CD4-positive, alpha-beta T cell treated with Interleukin-4 for 1 hour (primary cell): ENCODE data around the gene PDLIM7.
A peak's percentile ranks its signal among the peaks of the same experiment; 100 is the strongest.

Experiments used
- DNase-seq, 2 donors: peaks; one replicate each; pipeline ENCODE4 v3.0.0-alpha.2; 2020 to 2022

PDLIM7 gene

GRCh38 chr5:177443144-177443983 is 54.0 kb downstream of the PDLIM7 start:
- no peak for DNase-seq

GRCh38 chr5:177442066-177442826 is 55.2 kb downstream of the PDLIM7 start:
- no peak for DNase-seq

DNA sequence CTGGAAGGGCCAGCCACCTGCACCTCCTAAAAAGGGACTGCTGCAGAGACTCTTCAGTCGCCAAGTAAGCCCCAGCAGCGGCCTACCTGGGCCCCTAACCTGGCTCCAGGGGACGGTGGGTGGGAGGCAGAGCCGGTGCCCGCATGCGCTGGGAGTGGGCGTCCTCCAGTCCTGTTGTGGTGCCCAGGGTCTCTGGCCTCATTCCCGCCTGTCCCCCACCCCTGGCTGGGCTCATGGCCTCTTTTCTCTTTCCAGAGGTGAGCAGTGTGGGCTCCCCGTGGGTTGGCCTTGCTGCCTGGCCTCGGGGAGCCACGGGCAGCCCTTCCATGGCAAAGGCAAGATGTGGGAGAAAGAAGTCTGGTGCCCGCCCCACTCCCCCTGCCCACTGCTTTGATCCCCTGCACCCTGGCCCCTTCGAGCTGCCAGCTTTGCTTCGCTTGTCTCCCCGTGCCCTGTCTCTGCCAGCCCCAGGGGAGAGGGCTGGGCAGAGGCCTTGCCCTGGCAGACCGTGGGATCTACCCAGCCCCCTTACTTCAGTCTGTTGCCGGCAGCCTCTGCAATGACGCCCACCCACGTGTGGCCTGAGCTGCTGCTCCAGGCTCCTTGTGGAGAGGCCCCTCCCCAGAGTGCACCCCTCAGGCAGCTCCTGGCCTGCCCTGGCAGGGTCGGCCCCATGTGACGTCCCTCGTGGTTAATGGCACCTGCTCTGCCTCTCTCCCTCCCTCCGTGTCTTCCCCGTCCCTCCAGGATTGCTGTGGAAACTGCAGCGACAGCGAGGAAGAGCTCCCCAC is 56.2 kb downstream of the PDLIM7 start:
- no peak for DNase-seq

GRCh38 chr5:177440211-177440989 is 57.0 kb downstream of the PDLIM7 start:
- peak; percentile 51 to 76 for DNase-seq

GRCh38 chr5:177439518-177440053 is 57.8 kb downstream of the PDLIM7 start:
- no peak for DNase-seq

- no peak for DNase-seq
These were observed 58.9 kb downstream of the PDLIM7 start for GRCh38 chr5:177438468-177438867.

GRCh38 chr5:177437623-177438022 is 59.8 kb downstream of the PDLIM7 start:
- no peak for DNase-seq

DNA sequence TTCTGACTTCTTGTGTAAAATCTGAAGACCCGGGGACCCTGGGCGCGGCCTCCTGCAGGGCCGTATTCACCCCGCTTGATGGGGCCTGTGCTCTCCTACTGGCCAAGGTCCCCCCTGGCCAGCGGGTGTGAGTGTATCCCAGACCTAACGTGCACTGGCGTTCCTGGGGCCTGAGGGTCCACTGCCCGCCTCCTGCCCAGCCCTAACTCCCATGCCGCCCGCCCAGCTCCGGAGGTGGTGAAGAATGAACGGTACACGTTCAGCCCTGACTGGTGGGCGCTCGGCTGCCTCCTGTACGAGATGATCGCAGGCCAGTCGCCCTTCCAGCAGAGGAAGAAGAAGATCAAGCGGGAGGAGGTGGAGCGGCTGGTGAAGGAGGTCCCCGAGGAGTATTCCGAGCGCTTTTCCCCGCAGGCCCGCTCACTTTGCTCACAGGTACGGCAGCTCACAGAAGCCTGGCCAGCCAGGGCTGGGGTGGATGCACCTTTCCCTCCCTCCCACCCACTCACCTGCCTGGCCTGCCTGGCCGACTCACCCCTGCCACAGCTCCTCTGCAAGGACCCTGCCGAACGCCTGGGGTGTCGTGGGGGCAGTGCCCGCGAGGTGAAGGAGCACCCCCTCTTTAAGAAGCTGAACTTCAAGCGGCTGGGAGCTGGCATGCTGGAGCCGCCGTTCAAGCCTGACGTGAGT is 61.4 kb downstream of the PDLIM7 start:
- DNase-seq, result no peak

DNA sequence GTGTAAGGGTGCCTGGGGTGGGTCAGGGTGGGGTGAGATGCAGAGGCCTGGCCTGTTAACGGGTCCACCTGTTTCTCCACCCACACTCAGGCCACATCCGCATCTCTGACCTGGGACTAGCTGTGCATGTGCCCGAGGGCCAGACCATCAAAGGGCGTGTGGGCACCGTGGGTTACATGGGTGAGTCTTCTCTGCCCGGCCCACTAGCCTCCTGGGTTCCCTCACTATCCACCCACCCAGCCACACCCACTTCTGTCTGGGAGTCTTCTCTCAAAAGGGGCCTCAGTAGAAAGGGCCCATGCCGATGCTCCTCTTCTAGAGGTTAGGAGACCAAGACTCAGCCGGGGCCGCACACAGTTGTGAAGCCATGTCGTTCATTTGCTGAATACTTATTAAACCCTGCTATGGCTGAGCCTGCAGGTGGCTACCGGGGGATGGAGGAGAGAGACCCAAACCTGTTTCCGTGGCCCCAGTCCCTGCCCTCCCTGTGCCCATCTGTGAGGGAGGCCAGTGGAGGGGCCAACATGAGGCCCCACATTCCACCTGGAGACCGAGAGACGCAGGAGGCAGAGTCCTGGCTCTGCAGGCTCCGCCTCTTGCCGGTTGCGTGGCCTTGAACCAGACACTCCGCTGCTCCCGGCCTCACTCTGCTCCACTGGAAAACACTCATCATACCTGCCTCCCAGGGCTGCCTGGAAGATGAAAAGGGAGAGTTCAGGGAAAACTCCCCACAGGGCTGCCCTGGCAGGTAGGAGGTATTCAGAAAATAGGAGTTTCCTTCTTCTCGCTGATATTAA is 62.3 kb downstream of the PDLIM7 start:
- DNase-seq, result no peak

DNA sequence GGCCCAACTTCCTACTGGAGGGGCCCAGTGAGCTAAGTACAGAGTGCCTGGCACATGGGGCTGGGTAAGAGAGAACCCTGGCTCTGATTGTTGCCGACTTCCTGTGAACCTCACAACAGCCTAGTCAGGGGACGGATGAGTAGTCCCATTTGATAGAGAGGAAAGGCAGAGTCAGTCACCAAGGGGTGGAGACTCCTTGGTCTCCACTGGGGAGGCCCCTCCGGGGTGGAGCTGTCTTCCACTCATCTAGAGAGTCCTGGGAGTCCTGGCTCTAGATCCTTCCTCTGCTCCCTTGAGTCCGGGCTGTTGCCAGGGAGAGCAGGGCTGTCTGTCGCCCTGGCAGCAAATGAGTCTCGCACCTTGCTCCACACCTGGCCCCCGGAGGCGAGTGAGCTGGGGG is 63.0 kb downstream of the PDLIM7 start:
- peak; percentile 29 to 64 for DNase-seq

- DNase-seq, result no peak
These were observed 63.7 kb downstream of the PDLIM7 start for GRCh38 chr5:177433658-177434217.
